Activated naive CD8-positive, alpha-beta T cell (primary cell): ENCODE data around the gene ASB2.
A peak's percentile ranks its signal among the peaks of the same experiment; 100 is the strongest.

Experiments used
- H3K27ac Mint-ChIP-seq: one replicate; pipeline ENCODE4 v1.8.0; 2021; ENCODE audit warnings: mixed read lengths
- H3K27me3 Mint-ChIP-seq: one replicate; pipeline ENCODE4 v1.8.0; 2021; ENCODE audit warnings: mixed read lengths
- H3K36me3 Mint-ChIP-seq: one replicate; pipeline ENCODE4 v1.8.0; 2021; ENCODE audit warnings: mixed read lengths
- H3K4me1 Mint-ChIP-seq: one replicate; pipeline ENCODE4 v1.8.0; 2021; ENCODE audit warnings: low read depth, mixed read lengths
- H3K4me3 Mint-ChIP-seq: one replicate; pipeline ENCODE4 v1.8.0; 2021; ENCODE audit warnings: mild to moderate bottlenecking, mixed read lengths
- H3K9me3 Mint-ChIP-seq: one replicate; pipeline ENCODE4 v1.8.0; 2021; ENCODE audit warnings: low read depth, mixed read lengths

ASB2 gene

GRCh38 chr14:94009767-94010166 is 33.4 kb upstream of the ASB2 start:
- Mint-ChIP-seq H3K9me3 (no peaks in the 10 kb centered on the region), H3K27ac (no peak overlapping the region), H3K4me1 (peaks cover 31% of the 10 kb centered on the region), H3K36me3 (no peaks in the 10 kb centered on the region), H3K4me3 (no peak overlapping the region), H3K27me3 (peaks cover 5% of the 10 kb centered on the region)

- H3K9me3 Mint-ChIP-seq = no peaks in the 10 kb centered on the region
- peaks cover 8% of the 10 kb centered on the region for H3K27me3 Mint-ChIP-seq
- H3K36me3 Mint-ChIP-seq = no peaks in the 10 kb centered on the region
- H3K4me1 Mint-ChIP-seq = peaks cover 31% of the 10 kb centered on the region
- no peak overlapping the region for H3K4me3 Mint-ChIP-seq
- H3K27ac Mint-ChIP-seq = no peak overlapping the region
These were observed 31.9 kb upstream of the ASB2 start for GRCh38 chr14:94008234-94008633.

- Mint-ChIP-seq H3K27me3 (peaks cover 8% of the 10 kb centered on the region), H3K36me3 (no peaks in the 10 kb centered on the region), H3K4me3 (no peak overlapping the region), H3K4me1 (peaks cover 23% of the 10 kb centered on the region), H3K9me3 (no peaks in the 10 kb centered on the region), H3K27ac (peak overlapping the region; percentile 16)
These were observed 29.1 kb upstream of the ASB2 start for GRCh38 chr14:94005324-94006073.

- peaks cover 8% of the 10 kb centered on the region for H3K27me3 Mint-ChIP-seq
- peaks cover 23% of the 10 kb centered on the region for H3K4me1 Mint-ChIP-seq
- no peaks in the 10 kb centered on the region for H3K9me3 Mint-ChIP-seq
- no peak overlapping the region for H3K4me3 Mint-ChIP-seq
- H3K36me3 Mint-ChIP-seq = no peaks in the 10 kb centered on the region
- H3K27ac Mint-ChIP-seq = no peak overlapping the region
These were observed 27.6 kb upstream of the ASB2 start for GRCh38 chr14:94004015-94004414.

- no peak overlapping the region for H3K4me3 Mint-ChIP-seq
- H3K27ac Mint-ChIP-seq = peak overlapping the region; percentile 4
- H3K27me3 Mint-ChIP-seq = peaks cover 8% of the 10 kb centered on the region
- H3K36me3 Mint-ChIP-seq = no peaks in the 10 kb centered on the region
- no peaks in the 10 kb centered on the region for H3K9me3 Mint-ChIP-seq
- H3K4me1 Mint-ChIP-seq = peaks cover 22% of the 10 kb centered on the region
These were observed 27.0 kb upstream of the ASB2 start for GRCh38 chr14:94003397-94003796.

- peaks cover 8% of the 10 kb centered on the region for H3K27me3 Mint-ChIP-seq
- H3K4me3 Mint-ChIP-seq = peak overlapping the region; percentile 44
- peak overlapping the region; percentile 89 for H3K27ac Mint-ChIP-seq
- H3K9me3 Mint-ChIP-seq = no peaks in the 10 kb centered on the region
- H3K4me1 Mint-ChIP-seq = peaks cover 24% of the 10 kb centered on the region
- H3K36me3 Mint-ChIP-seq = no peaks in the 10 kb centered on the region
These were observed 25.4 kb upstream of the ASB2 start for GRCh38 chr14:94001501-94002396.

GRCh38 chr14:94001016-94001415 is 24.6 kb upstream of the ASB2 start:
- Mint-ChIP-seq H3K27me3 (peaks cover 8% of the 10 kb centered on the region), H3K36me3 (no peaks in the 10 kb centered on the region)

GRCh38 chr14:94000267-94000666 is 23.9 kb upstream of the ASB2 start:
- H3K27ac Mint-ChIP-seq = peak overlapping the region; percentile 76

More at GRCh38 chr14:94001016-94001415, 24.6 kb upstream of the ASB2 start:
- no peak overlapping the region for H3K4me3 Mint-ChIP-seq
- H3K27ac Mint-ChIP-seq = no peak overlapping the region
- peaks cover 24% of the 10 kb centered on the region for H3K4me1 Mint-ChIP-seq
- H3K9me3 Mint-ChIP-seq = no peaks in the 10 kb centered on the region

GRCh38 chr14:93999573-93999972 is 23.2 kb upstream of the ASB2 start:
- peaks cover 34% of the 10 kb centered on the region for H3K4me1 Mint-ChIP-seq
- peak overlapping the region; percentile 68 for H3K27ac Mint-ChIP-seq

More at GRCh38 chr14:94000267-94000666, 23.9 kb upstream of the ASB2 start:
- Mint-ChIP-seq H3K27me3 (peaks cover 8% of the 10 kb centered on the region), H3K4me3 (no peak overlapping the region), H3K9me3 (no peaks in the 10 kb centered on the region), H3K36me3 (no peaks in the 10 kb centered on the region), H3K4me1 (peaks cover 28% of the 10 kb centered on the region)

GRCh38 chr14:93998871-93999403 is 22.6 kb upstream of the ASB2 start:
- peaks cover 34% of the 10 kb centered on the region for H3K4me1 Mint-ChIP-seq
- H3K27me3 Mint-ChIP-seq = peaks cover 3% of the 10 kb centered on the region
- no peaks in the 10 kb centered on the region for H3K36me3 Mint-ChIP-seq
- peak overlapping the region; percentile 68 for H3K27ac Mint-ChIP-seq
- H3K4me3 Mint-ChIP-seq = no peak overlapping the region
- no peaks in the 10 kb centered on the region for H3K9me3 Mint-ChIP-seq

More at GRCh38 chr14:93999573-93999972, 23.2 kb upstream of the ASB2 start:
- H3K9me3 Mint-ChIP-seq = no peaks in the 10 kb centered on the region
- H3K27me3 Mint-ChIP-seq = peaks cover 3% of the 10 kb centered on the region
- no peak overlapping the region for H3K4me3 Mint-ChIP-seq
- H3K36me3 Mint-ChIP-seq = no peaks in the 10 kb centered on the region

- Mint-ChIP-seq H3K4me3 (no peak overlapping the region), H3K27ac (peak overlapping the region; percentile 59), H3K27me3 (no peaks in the 10 kb centered on the region), H3K4me1 (peaks cover 34% of the 10 kb centered on the region), H3K9me3 (no peaks in the 10 kb centered on the region), H3K36me3 (no peaks in the 10 kb centered on the region)
These were observed 21.8 kb upstream of the ASB2 start for GRCh38 chr14:93997916-93998870.

- Mint-ChIP-seq H3K9me3 (no peaks in the 10 kb centered on the region), H3K4me3 (no peak within 1 kb of the TSS), H3K27ac (peak within 1 kb of the TSS; percentile 59), H3K27me3 (no peaks in the 10 kb centered on the region), H3K4me1 (peaks cover 32% of the 10 kb centered on the region), H3K36me3 (no peaks in the 10 kb centered on the region)
These were observed 20.7 kb upstream of the ASB2 start, which contains the start of gene CCDC197 for GRCh38 chr14:93997082-93997481. Gene CCDC197 (plus strand): TSS chr14:93997301. CDS start chr14:93998132, 831 bp downstream.

GRCh38 chr14:93996130-93996695 is 19.8 kb upstream of the ASB2 start:
- Mint-ChIP-seq H3K9me3 (no peaks in the 10 kb centered on the region), H3K27ac (peak overlapping the region; percentile 73), H3K4me1 (peaks cover 25% of the 10 kb centered on the region), H3K27me3 (no peaks in the 10 kb centered on the region), H3K36me3 (no peaks in the 10 kb centered on the region), H3K4me3 (no peak overlapping the region)
